Stimulated activated CD4-positive, alpha-beta T cell treated with anti-CD3 and anti-CD28 coated beads, Interleukin-2, amount 100 ng/mL, for 48 hours (primary cell): ENCODE measurements around the gene SSUH2.

Experiments used
- DNase-seq, 2 donors: peaks; one replicate each; pipeline ENCODE4 v3.0.0-alpha.2; 2020

Gene SSUH2

GRCh38 chr3:8639659-8640000, 5.0 kb downstream of the SSUH2 start:
- DNase-seq, result no peak

DNA sequence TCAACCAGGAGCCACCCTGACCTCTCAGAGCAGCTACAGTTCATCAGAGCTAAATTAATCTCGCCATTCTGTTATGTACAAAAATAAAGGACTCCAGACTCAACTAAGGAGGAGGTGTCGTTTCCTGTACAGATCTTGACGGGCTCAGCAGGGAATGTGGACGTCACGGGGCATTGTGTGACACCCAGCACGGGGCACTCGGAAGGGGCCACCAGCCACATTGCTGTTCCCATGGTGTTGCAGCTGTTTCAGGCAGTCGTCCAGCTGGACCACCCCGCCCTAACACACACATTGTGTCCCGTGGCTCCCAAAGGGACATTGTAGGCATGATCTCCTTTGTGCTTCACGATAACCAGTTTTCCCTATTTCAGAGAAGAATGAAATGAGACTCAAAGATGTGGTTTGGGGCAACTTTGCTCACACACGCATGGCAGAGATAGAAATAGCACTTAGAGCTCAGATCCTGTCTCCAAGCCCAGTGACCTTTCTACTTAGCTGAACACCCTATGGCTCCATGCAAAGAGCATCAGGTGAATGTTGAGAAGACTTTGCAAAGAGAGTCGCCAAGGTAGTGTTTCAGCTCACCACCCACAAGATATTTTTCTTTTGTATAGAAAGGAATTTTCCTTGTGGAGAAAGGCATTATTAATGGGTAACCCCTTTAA, 5.5 kb downstream of the SSUH2 start:
- no peak for DNase-seq

GRCh38 chr3:8637348-8637747, 7.2 kb downstream of the SSUH2 start:
- DNase-seq, result no peak

GRCh38 chr3:8635631-8636030, 9.0 kb downstream of the SSUH2 start:
- DNase-seq, result no peak

GRCh38 chr3:8635125-8635524, 9.5 kb downstream of the SSUH2 start:
- no peak for DNase-seq

- no peak for DNase-seq
Observed at GRCh38 chr3:8632402-8633237, 12.0 kb downstream of the SSUH2 start.

- DNase-seq, result no peak
Observed at GRCh38 chr3:8631661-8632060, 12.9 kb downstream of the SSUH2 start.

DNA sequence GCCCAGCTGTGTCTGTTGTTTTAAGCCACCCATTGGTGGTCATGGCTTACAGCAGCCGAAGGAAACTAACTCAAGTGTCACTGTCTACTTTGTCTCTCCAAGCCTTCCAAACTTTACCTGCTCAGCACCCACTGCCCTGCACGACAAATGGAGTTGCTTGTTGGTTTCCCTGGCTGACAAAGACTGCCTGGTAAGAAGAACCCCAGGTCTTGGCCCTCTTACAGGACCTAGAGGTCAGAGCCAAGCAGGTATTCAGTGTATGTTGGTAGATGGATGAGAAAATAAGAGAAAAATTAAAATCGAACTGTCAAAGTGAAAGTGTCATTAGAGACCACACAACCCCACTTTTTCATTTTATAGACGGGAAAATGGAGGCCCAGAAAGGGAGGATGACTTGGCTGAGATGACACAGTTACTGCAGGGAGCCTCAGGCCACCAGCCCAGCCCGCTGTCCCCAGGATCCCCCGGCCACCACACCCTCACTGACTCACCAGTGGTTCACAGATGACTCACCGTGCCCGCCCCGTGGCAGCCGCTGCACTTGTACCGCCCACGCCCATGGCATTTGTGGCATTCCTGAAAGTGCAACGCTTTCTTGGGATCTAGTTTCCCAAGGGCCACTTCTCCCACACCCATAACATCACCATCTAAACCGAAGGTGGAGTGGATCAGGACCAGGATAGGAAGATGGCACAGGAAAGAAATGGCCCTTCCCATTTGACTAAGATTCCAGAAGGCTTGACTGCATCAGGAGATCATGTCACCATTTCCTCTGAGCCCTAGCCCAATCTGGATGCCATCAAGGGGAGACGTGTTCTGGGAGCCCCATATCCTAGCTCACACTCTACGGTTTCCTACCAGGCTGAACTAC, 15.2 kb downstream of the SSUH2 start:
- peak; percentile 2 to 39 for DNase-seq

DNA sequence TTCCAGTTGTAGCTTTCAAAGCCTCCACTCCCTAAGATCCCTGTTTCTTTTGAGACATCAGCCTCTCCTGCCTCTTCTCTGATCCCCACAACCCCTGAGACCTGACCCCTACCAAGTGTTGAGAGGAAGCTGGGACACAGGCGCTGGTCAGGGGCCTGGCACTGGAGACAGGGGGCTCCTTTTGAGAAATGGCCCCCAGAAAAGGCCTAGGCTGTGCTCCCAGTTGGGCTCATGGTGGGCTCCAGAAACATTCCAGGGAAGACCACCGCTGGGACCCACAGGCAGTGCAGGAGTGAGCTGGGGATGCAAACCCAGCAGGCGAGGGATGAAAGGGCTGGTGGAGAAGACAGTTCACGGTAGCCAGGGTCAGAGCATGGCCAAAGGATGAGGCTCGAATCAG, 16.6 kb downstream of the SSUH2 start:
- no peak for DNase-seq

DNA sequence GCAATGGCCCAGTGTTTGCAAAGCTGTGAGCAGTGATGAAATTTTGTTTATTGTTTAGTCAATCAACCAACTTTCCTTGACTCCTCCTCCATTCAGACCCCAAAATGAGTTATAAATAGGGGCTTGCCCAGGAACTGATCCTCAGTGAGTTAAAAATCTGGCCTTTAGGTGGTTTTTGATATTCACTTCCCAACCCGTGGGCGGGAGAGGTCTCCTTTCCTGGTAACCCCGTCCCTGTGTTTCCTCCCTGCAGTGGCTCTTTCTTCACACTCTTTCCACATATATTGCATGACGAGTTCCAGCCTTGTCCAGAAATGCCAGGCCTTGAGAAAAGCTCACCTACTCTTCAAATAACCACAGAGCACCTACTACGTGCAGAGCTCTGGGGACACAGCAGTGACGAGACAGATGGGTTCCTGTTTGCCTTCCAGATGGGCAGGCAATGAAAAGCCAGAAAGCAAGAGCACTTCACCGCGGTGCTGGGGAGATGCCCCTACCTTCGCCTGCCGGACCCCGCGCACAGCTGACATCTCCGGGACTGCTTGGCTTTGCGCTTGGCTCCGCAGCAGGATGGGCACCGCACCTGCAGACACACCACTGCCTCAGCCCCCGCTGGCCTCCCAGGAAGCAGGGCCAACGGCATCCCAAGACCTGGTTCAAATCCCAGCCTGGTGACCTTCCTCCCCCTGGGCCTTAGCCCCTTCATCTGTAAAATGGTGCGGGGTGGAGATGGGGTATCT, 17.2 kb downstream of the SSUH2 start:
- no peak for DNase-seq

GRCh38 chr3:8625991-8626390, 18.6 kb downstream of the SSUH2 start:
- no peak for DNase-seq

- no peak for DNase-seq
Observed at GRCh38 chr3:8624612-8625011, 20.0 kb downstream of the SSUH2 start.

DNA sequence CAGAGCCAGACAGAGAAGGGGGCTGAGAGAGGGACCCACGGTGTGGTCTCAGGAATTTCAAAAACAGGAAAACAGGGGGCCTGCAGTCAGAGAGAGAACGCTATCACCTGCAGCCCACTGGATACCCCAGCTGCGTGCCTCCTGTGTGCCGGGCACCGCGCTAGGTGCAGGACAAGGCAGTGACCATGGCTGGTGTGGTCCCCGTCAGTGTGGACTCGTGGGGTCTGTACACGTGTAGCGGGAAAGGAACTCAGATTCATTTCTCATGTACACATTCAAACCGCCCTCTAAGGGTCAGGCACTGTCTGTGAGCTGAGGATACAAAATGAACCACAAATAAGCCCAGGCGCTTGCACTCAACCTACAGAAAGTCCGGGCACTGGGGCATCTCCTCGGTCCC, 20.9 kb downstream of the SSUH2 start:
- no peak for DNase-seq

- DNase-seq, result peak; percentile 36 to 43
Observed at GRCh38 chr3:8622873-8623691, 21.5 kb downstream of the SSUH2 start.

- no peak for DNase-seq
Observed at GRCh38 chr3:8621872-8622271, 22.7 kb downstream of the SSUH2 start.

- DNase-seq, result no peak
Observed at GRCh38 chr3:8621141-8621540, 23.5 kb downstream of the SSUH2 start.

GRCh38 chr3:8619548-8619947, 25.1 kb downstream of the SSUH2 start:
- no peak for DNase-seq

DNA sequence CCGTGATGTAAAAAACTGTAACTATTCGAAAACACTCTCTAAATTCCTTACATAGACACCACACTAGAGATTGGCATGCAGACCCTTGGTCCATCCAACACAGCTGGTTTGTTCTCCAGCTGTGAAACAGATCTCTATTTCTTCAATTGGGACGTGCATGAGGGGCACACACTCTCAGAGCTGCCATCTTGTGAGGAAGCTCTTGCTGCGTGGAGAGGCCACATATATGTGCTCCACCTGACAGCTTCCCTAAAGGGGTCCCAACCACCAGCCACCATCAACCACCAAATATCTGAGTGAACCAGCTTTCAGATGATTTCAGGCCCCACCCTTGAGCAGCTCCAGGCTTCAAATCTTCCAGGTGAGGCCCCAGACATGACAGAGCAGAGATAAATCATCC, 25.6 kb downstream of the SSUH2 start:
- DNase-seq, result no peak

DNA sequence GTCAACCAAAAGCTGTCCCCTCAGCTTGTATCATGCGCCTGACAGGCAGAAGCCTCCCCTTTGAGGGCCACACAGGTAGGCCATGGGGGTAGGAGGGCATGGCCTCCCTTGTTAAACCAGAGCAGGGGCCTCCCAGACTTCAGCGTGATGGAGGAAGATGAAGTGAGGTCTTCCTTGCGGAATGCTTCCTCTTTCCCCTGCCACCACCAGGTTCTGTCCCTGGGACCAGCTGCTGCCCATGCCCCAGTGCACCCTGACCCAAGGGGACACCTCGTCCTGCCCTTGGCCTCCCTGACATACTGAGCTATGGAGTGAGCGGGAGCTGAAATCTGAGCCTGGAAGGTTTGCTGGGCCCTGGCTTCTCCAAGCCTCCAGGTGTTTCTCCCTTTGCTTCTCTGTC, 26.7 kb downstream of the SSUH2 start:
- no peak for DNase-seq

DNA sequence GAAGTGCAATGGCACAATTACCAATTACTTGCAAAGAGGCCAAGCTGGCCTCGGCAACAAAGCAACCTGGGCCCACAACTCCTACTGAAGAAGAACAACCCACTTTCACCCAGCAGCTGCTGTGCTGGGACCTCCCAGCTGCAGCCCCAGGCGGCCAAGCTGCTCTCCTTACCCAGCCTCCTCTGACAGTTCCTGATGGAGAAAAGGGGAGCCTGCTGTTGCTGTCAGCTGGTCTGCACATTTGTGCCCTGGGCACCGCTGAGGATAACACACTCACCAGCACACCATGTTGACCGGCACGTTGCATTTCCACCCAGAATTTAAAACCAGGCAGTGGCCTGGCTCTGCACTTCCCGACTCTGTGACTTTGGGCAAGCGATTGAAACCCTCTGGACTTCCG, 33.6 kb downstream of the SSUH2 start:
- DNase-seq, result no peak

DNA sequence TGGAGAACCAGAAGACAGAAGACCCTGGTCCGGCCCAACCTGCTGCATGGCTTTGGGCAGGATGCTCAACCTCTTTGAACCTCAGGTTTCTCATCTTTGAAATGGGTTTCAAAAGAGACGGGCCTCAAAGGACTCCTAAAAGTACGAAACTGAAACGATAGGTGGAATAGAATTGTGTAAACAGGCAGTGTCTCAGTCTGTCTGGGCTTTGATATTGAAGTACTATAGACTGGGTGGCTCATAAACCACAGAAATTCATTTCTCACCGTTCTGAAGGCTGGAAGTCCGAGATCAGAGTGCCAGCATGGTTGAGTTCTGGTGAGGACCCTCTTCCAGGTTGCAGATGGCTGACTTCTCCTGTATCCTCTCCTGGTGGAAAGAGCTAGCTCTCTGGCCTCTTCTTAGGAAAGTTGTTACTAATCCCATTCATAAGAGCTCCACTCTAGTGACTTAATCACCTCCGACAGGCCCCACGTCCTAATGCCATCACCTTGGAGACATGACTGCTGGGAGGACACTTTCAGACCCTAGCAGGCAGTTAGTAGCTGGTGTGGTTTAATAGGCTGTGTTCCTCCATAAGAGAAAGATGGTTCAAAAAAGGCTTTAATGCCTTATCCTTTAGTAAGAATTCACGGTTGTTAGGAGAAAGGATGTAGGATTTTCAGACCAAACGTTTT, 35.7 kb downstream of the SSUH2 start:
- no peak for DNase-seq
